GM13977 (cell line): ENCODE results near the gene VSIG10L2.

Experiments used
- DNase-seq: peaks from one replicate; pipeline ENCODE4 v3.0.0; 2012; ENCODE audit warnings: low spot score
- in situ Hi-C: fragments of 300-500 bp; cut with MboI; formaldehyde crosslinking; loops from one replicate; pipeline ENCODE4 v1.12.0; 2022; ENCODE audit warnings: low sequenced_read_pairs, low pct_unique_long_range_greater_than_20kb, mixed read lengths, inconsistent platforms; ENCODE audit not compliant: unreplicated experiment
- TF ChIP-seq, protein P1 (sequence below): IDR thresholded peaks from 2 replicates; pipeline ENCODE4 v1.5.1; 2012; ENCODE audit warnings: mild to moderate bottlenecking, control low read depth; ENCODE audit not compliant: insufficient read depth; ENCODE audit errors: extremely low read depth, missing control alignments

The VSIG10L2 gene

DNA sequence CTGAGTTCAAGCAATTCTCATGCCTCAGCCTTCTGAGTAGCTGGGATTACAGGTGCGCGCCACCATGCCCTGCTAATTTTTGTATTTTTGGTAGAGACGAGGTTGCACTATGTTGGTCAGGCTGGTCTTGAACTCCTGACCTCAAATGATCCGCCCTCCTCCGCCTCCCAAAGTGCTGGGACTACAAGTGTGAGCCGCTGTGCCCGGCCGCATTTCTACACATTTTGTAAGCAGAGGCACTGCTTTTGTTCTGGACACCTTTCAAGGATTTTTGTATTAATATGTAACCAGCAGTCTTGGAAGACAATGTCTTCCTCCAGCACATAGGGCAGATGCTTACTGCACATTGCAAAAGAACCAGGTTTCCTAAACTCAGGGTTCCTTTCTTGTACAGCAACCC is 11.4 kb upstream of the VSIG10L2 start:
- in situ Hi-C loops = no loop called here
- TF ChIP-seq, protein P1, sequence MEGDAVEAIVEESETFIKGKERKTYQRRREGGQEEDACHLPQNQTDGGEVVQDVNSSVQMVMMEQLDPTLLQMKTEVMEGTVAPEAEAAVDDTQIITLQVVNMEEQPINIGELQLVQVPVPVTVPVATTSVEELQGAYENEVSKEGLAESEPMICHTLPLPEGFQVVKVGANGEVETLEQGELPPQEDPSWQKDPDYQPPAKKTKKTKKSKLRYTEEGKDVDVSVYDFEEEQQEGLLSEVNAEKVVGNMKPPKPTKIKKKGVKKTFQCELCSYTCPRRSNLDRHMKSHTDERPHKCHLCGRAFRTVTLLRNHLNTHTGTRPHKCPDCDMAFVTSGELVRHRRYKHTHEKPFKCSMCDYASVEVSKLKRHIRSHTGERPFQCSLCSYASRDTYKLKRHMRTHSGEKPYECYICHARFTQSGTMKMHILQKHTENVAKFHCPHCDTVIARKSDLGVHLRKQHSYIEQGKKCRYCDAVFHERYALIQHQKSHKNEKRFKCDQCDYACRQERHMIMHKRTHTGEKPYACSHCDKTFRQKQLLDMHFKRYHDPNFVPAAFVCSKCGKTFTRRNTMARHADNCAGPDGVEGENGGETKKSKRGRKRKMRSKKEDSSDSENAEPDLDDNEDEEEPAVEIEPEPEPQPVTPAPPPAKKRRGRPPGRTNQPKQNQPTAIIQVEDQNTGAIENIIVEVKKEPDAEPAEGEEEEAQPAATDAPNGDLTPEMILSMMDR = no peak
- no peak for DNase-seq

DNA sequence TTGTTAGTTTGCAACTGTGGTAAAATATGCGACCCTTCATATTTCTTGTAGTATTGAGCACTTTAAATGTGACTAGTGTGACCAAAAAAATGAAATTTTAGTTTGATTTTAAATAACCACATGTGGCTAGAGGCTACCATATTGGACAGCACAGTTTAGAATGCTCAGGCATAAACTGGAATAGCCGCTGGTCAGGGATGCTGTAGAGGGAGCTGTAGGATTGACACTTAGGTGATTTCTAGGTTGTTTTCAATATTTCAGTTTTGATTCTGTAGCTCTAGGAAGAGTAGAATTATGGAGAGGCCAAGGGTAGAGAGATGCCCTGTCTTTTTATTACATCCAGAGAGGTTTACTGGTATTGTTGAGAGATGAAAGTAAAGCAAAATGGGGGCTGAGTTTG is 10.8 kb upstream of the VSIG10L2 start:
- TF ChIP-seq, protein P1 = no peak
- in situ Hi-C loops = no loop called here
- no peak for DNase-seq

DNA sequence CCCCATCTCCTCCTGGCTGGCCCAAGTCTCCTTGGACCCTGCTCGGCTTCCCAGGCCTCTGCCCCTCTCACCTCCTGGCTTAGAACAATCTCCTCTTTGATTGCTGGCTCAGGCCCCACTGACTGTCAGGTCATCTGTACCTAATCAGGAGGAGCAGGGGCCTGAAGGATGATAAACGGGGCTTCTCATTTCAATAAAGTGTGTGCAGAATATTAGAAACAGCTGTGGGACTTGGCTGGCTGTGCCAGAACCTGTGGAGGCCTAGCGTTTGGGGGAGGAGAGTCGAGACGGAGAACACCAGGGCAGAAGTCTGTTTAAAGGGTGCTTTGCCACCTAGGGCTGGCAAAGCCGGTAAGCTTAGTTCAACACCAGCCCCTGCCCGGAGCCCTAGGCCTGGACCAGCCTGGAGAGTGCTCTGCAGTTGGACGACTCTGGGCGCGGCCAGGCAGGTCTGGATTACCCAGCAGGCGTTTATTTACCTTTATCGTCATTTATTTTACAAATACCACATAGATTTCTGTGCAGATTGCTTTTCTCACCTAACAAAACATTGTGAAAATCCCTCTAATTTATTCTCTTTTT is 10.1 kb upstream of the VSIG10L2 start:
- in situ Hi-C loops = no loop called here
- no peak for DNase-seq
- TF ChIP-seq, protein P1 = no peak

DNA sequence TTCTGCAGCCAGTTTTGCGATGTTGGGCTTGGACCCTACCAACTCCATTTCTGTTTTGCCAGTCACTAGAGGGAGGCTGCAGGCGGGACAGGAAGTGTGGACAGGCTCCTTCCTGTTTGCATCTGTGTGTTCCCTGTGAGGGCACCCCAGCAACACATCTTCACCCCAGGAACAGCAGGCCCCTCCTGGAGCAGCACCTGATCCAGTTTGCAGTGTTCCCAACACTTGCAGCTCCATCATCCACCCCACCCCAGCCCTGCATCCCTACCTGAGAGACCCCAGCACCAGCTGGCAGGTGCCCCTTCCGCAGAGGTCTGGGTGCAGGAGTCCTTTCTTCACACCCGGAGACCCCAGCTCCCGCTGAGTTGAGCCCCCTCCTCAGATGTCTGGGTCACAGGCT is 7.4 kb upstream of the VSIG10L2 start:
- TF ChIP-seq, protein P1 = no peak
- DNase-seq = no peak
- in situ Hi-C loops = no loop called here

DNA sequence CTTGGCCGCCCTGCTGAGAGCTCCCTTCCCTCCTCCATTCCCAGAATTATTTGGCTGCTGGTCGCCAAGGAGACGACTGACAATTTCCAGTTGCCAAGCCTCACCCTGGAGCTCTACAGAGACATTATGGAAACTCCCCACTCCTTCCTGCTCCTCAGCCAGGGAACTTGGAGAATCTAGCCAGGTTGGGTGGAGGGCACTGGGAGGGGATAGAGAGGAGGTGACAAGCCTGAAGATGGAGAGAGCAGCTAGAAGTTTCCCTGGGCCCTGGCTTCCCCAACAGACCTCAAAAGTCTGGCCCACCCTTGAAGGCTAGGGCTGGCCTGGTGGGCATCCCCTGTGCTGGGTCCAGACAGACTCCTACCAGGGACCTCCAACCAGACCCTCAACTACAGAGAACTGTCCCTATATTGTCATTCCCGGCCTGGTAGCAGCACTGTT is 6.7 kb upstream of the VSIG10L2 start:
- in situ Hi-C loops = no loop called here
- TF ChIP-seq, protein P1 = no peak
- no peak for DNase-seq

DNA sequence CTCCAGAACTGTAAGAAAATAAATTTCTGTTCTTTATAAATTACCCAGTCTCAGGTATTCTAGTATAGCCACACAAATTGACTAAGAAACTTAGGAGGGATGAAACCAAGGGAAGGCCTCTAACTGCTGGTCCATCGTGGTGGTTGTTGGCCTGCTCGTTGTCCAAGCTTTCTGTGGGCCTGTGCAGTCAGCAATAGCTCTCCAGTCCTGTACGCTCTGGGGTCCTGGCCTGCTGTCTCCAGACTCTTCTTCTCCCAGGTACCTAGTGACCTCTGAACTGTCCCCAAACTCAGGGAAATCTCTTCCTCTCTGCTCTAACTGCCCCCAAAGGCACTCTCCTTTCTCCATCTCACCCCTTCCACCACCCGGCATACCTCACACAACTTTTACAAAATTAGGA is 5.7 kb upstream of the VSIG10L2 start:
- TF ChIP-seq, protein P1 = no peak
- DNase-seq = no peak
- in situ Hi-C loops = no loop called here

DNA sequence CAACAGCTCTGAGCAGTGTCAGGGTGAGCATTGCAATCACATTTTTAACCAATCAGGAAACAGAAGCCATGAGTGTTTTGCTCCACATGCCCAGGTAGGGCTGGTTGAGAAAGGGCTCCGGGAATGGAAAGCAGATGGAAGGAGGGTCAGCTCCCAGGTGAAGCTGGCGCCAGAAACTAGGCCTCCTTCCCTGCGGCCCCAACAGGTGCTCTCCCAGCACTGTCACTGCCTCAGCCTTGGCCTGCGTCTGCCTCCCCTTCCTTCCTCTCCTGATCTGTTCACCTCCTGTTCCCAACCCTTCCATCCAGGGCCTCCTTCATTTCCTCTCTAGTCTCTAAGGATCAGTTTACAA is 4.6 kb upstream of the VSIG10L2 start:
- TF ChIP-seq, protein P1 = no peak
- DNase-seq = no peak
- in situ Hi-C loops = no loop called here
